BJ (cell line): ENCODE results near the gene STARD10. TPM values are rescaled to one million over a fixed set of nuclear protein-coding genes. Genes with fewer than 3 reads are reported as not detected.

Experiments
- CTCF ChIA-PET: fragments of 350-600 bp; formaldehyde crosslinking; extraction: SDS; loops from one replicate; lab custom pipeline; 2021; ENCODE audit warnings: antibody characterized with exemption, inconsistent platforms; lab: Yijun Ruan, JAX
- POLR2A ChIA-PET: fragments of 300-600 bp; sonication (Branson Sonifier 250); formaldehyde crosslinking; extraction: SDS; loops from one replicate; lab custom pipeline; 2021; ENCODE audit warnings: antibody characterized with exemption; lab: Charles Lee
- DNase-seq: peaks from one replicate; pipeline ENCODE4 v3.0.0-alpha.2; 2011; ENCODE audit warnings: low read depth
- H3K27me3 ChIP-seq: 2 replicates; pipeline ENCODE4 v1.6.0; 2011; ENCODE audit warnings: low read length; ENCODE audit not compliant: control insufficient read depth, insufficient read depth
- H3K36me3 ChIP-seq: 2 replicates; pipeline ENCODE4 v1.5.1; 2011; ENCODE audit warnings: low read length; ENCODE audit not compliant: control insufficient read depth, insufficient read depth
- H3K4me3 ChIP-seq: 2 replicates; pipeline ENCODE4 v1.5.1; 2011; ENCODE audit warnings: low read depth, mild to moderate bottlenecking, control low read depth, low read length
- CTCF ChIP-seq: IDR thresholded peaks from 2 replicates; pipeline ENCODE4 v1.5.1; 2011; ENCODE audit warnings: low read depth, mild to moderate bottlenecking, control low read depth, inconsistent platforms, low read length, moderate library complexity; ENCODE audit not compliant: insufficient read depth
- polyA plus RNA-seq: library from polyadenylated mRNA; depleted of rRNA; stranded (reverse); fragments of >200 nt; gene quantifications from 2 replicates; pipeline ENCODE4 v1.2.3, GENCODE V29; 2011

The STARD10 gene
- polyA plus RNA-seq, 1 experiment, result 37.1 TPM

- CTCF ChIA-PET, result interaction anchor here (1.0 to 2.9 kb wide), 3 partner anchors 13 to 64 kb away, joined by 3 to 17 read pairs (median 4); no protein-coding TSS in a partner anchor
- no peak for DNase-seq
- Histone ChIP-seq H3K27me3 (no peaks in the 10 kb centered on the region), H3K4me3 (no peak overlapping the region), H3K36me3 (no peaks in the 10 kb centered on the region)
- POLR2A ChIA-PET, result no interaction called here
- TF ChIP-seq CTCF, result no peak
Measured at GRCh38 chr11:72789493-72790131, 4.2 kb downstream of the STARD10 start.

- CTCF ChIA-PET, result interaction anchor here (2.9 kb wide), 1 partner anchor 62 kb away, joined by 17 read pairs; no protein-coding TSS in a partner anchor
- no peaks in the 10 kb centered on the region for H3K27me3 ChIP-seq
- TF ChIP-seq CTCF, result no peak
- no peak overlapping the region for H3K4me3 ChIP-seq
- DNase-seq, result no peak
- POLR2A ChIA-PET, result no interaction called here
- no peaks in the 10 kb centered on the region for H3K36me3 ChIP-seq
Measured at GRCh38 chr11:72788241-72788640, 5.6 kb downstream of the STARD10 start.

GRCh38 chr11:72787216-72788104 lies 6.4 kb downstream of the STARD10 start:
- ChIA-PET POLR2A (no interaction called here), CTCF (interaction anchor here (0.6 to 1.9 kb wide), 4 partner anchors 13 to 670 kb away, joined by 3 to 6 read pairs (median 3); no protein-coding TSS in a partner anchor)
- no peak for DNase-seq

GRCh38 chr11:72786305-72787215 lies 7.3 kb downstream of the STARD10 start:
- ChIA-PET POLR2A (no interaction called here), CTCF (interaction anchor here (0.6 to 1.9 kb wide), 3 partner anchors 14 to 61 kb away, joined by 3 to 6 read pairs (median 3); no protein-coding TSS in a partner anchor)
- no peak for TF ChIP-seq CTCF
- Histone ChIP-seq H3K4me3 (no peak overlapping the region), H3K36me3 (no peaks in the 10 kb centered on the region), H3K27me3 (no peaks in the 10 kb centered on the region)
- no peak for DNase-seq

More at GRCh38 chr11:72787216-72788104, 6.4 kb downstream of the STARD10 start:
- Histone ChIP-seq H3K4me3 (no peak overlapping the region), H3K36me3 (no peaks in the 10 kb centered on the region), H3K27me3 (no peaks in the 10 kb centered on the region)
- no peak for TF ChIP-seq CTCF
